B cell (primary cell): Measurements from ENCODE around the gene FBLN5.

Experiments
- CTCF ChIP-seq: fragments of 200-600 bp; IDR thresholded peaks from one replicate; pipeline ENCODE4 v1.8.0; 2022; ENCODE audit warnings: antibody characterized with exemption, mild to moderate bottlenecking
- EZH2 ChIP-seq: IDR thresholded peaks from 2 replicates; pipeline ENCODE4 v1.6.1; 2012; ENCODE audit warnings: borderline replicate concordance, low read depth, mild to moderate bottlenecking, moderate library complexity, low read length; ENCODE audit not compliant: insufficient read depth, poor library complexity, severe bottlenecking

GRCh38 chr14:91876492-91876891, 71.0 kb downstream of the FBLN5 start:
- TF ChIP-seq CTCF: no peak
- TF ChIP-seq EZH2: no peak
